B cell (primary cell): ENCODE measurements around the gene GLT1D1.

Experiments used
- EZH2 ChIP-seq: IDR thresholded peaks from 2 replicates; pipeline ENCODE4 v1.6.1; 2012; ENCODE audit warnings: borderline replicate concordance, low read depth, mild to moderate bottlenecking, moderate library complexity, low read length; ENCODE audit not compliant: insufficient read depth, poor library complexity, severe bottlenecking
- TF ChIP-seq, protein P1 (sequence below): fragments of 200-600 bp; IDR thresholded peaks from one replicate; pipeline ENCODE4 v1.8.0; 2022; ENCODE audit warnings: antibody characterized with exemption, mild to moderate bottlenecking

DNA sequence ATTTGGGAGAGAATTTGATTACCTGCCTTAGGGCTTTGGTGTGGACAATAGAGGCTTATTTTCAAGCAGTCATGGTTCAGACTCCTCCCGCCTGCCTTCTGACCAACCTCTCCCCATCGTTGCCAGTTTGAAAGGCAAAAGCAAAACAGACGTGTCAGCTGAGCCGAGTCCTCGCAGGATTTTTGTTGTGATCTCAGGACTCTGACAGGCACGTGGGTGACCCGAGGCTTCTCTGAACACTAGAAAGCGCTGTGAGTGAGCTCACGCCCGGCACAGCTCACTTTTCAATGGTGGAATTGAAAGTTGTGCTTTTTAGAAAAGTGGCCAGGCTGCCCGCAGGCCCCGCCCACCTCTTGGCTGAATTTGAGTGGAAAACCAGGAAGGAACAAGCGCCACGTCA is 130.1 kb downstream of the GLT1D1 start:
- TF ChIP-seq, protein P1, sequence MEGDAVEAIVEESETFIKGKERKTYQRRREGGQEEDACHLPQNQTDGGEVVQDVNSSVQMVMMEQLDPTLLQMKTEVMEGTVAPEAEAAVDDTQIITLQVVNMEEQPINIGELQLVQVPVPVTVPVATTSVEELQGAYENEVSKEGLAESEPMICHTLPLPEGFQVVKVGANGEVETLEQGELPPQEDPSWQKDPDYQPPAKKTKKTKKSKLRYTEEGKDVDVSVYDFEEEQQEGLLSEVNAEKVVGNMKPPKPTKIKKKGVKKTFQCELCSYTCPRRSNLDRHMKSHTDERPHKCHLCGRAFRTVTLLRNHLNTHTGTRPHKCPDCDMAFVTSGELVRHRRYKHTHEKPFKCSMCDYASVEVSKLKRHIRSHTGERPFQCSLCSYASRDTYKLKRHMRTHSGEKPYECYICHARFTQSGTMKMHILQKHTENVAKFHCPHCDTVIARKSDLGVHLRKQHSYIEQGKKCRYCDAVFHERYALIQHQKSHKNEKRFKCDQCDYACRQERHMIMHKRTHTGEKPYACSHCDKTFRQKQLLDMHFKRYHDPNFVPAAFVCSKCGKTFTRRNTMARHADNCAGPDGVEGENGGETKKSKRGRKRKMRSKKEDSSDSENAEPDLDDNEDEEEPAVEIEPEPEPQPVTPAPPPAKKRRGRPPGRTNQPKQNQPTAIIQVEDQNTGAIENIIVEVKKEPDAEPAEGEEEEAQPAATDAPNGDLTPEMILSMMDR = no peak
- no peak for TF ChIP-seq EZH2
